WI38 (cell line): ENCODE data around the gene JDP2.

Source experiments
- H3K4me3 ChIP-seq: 2 replicates; pipeline ENCODE4 v1.5.1; 2011; ENCODE audit warnings: low read depth, mild to moderate bottlenecking, control low read depth, low read length
- TF ChIP-seq, protein P1 (sequence below): IDR thresholded peaks from 2 replicates; pipeline ENCODE4 v1.5.1; 2012; ENCODE audit warnings: low read depth, mild to moderate bottlenecking, control low read depth, low read length

JDP2 gene

GRCh38 chr14:75461303-75461702 lies 33.5 kb downstream of the JDP2 start:
- TF ChIP-seq, protein P1, sequence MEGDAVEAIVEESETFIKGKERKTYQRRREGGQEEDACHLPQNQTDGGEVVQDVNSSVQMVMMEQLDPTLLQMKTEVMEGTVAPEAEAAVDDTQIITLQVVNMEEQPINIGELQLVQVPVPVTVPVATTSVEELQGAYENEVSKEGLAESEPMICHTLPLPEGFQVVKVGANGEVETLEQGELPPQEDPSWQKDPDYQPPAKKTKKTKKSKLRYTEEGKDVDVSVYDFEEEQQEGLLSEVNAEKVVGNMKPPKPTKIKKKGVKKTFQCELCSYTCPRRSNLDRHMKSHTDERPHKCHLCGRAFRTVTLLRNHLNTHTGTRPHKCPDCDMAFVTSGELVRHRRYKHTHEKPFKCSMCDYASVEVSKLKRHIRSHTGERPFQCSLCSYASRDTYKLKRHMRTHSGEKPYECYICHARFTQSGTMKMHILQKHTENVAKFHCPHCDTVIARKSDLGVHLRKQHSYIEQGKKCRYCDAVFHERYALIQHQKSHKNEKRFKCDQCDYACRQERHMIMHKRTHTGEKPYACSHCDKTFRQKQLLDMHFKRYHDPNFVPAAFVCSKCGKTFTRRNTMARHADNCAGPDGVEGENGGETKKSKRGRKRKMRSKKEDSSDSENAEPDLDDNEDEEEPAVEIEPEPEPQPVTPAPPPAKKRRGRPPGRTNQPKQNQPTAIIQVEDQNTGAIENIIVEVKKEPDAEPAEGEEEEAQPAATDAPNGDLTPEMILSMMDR = no peak
- H3K4me3 ChIP-seq = no peak overlapping the region

GRCh38 chr14:75461755-75462349 lies 34.0 kb downstream of the JDP2 start:
- H3K4me3 ChIP-seq = no peak overlapping the region
- TF ChIP-seq, protein P1 = no peak

GRCh38 chr14:75464626-75465025 lies 36.8 kb downstream of the JDP2 start:
- no peak overlapping the region for H3K4me3 ChIP-seq
- TF ChIP-seq, protein P1 = no peak

DNA sequence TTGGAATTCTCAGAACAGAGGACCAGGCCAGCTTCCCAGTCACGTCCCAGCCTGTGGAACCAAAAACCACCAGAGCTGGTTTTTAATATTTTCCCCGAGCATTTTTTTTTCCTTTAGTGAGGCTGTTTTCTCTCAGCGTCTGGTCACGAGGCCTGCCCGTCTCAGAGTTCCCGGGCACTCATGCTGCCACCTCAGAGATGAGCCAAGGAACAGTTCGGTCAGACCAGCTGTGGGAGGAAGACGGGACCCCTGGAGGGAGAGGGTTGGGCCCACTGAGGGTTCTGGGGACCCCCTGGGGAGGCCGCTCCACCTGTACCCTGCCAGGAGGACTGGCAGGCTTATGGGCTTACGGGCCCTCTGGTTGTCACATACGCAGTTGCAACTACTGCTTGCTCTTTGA lies 39.9 kb downstream of the JDP2 start:
- TF ChIP-seq, protein P1 = no peak
- no peak overlapping the region for H3K4me3 ChIP-seq

GRCh38 chr14:75469164-75469563 lies 41.3 kb downstream of the JDP2 start:
- H3K4me3 ChIP-seq = no peak overlapping the region
- TF ChIP-seq, protein P1 = no peak

DNA sequence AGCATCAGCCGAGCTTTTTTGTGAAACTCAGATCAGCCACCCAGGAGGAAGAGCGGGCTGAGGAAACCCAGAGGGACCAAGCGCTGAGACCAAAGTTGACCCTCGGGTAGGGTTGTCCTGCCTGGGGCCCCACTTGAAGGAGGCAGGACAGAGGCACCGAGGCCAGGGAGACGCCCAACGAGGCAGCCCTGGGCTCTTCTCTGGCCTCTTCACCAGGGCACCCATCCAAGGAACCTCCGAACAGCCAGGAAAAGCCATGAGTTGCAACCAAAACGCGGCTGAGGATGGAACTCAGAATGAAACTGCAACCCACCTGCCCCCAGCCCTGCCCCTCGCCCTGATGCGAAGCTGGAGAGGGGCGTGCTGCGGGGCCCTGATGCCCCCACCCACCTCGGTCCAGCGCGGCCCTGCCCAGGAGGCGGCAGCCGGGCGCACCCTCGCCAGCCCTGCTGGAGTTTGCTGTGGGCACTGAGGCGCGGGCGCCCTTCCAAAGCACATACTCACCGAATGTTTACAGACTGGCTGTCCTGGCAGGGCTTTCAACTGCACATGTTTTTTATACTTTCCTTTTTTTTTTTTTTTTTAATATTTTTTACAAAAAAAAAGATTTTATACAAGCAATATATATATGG lies 41.9 kb downstream of the JDP2 start:
- TF ChIP-seq, protein P1 = no peak
- no peak overlapping the region for H3K4me3 ChIP-seq

DNA sequence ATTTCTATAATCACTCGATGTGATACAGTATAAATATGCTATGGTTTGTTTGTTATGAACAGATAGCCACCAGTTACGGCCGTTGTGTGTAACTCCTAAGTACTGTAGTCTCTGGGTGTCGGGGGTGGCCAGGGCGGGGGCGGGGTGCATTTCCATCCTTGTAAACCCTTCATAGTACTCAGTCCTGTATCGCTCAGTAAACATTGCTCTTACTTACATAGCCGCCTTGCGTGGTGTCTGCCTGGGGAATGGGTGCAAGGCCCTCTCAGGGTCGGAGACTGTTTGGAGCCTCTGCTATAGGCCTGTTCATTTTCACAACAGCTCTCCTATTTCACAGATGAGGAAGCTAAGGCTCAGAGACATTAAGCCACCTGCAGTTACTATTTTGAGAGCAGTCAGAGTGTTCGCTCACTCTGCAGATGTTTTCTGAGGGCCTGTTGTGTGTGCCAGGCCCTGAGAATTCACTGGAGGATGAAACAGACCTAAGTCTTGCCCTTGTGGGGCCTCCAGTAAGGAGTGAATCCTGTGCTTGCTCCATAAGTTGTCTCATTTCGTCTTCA lies 42.5 kb downstream of the JDP2 start:
- H3K4me3 ChIP-seq = no peak overlapping the region
- TF ChIP-seq, protein P1 = no peak
